ENCODE measurements around the gene ENTPD6.

Gene ENTPD6

GRCh38 chr20:25217161-25218108, 21.9 kb downstream of the ENTPD6 start:
- Histone ChIP-seq H4K20me1 (peaks cover 0 to 44% (median 13%) of the 10 kb centered on the region in 11 experiments; a peak in 11 of 22 replicates), H3K4me3 (no peak overlapping the region), H3K4me2 (no peak overlapping the region), H3K9me3 (replicated peaks in 1 of 11) (no peaks in the 10 kb centered on the region), H3K27ac (no peak overlapping the region), H3K36me3 (peaks cover 58 to 89% (median 66%) of the 10 kb centered on the region in 11 experiments), H3K27me3 (no peaks in the 10 kb centered on the region), H3K9ac (no peak overlapping the region), H3K4me1 (peaks cover 27 to 43% (median 39%) of the 10 kb centered on the region in 10 experiments)
- no peak for TF ChIP-seq Cebpa-rat (IDR thresholded peaks at IDR 0.05)

GRCh38 chr20:25218109-25218486, 22.6 kb downstream of the ENTPD6 start:
- no peaks in the 10 kb centered on the region for H3K27me3 ChIP-seq
- H3K4me3 ChIP-seq = no peak overlapping the region
- peaks cover 0 to 49% (median 13%) of the 10 kb centered on the region in 11 experiments; a peak in 11 of 22 replicates for H4K20me1 ChIP-seq
- no peak overlapping the region for H3K9ac ChIP-seq
- peaks cover 33 to 49% (median 45%) of the 10 kb centered on the region in 10 experiments for H3K4me1 ChIP-seq
- H3K27ac ChIP-seq = no peak overlapping the region
- H3K9me3 ChIP-seq (replicated peaks in 1 of 11) = no peaks in the 10 kb centered on the region
- H3K4me2 ChIP-seq = no peak overlapping the region; a peak in 1 of 22 replicates
- peaks cover 52 to 82% (median 61%) of the 10 kb centered on the region in 11 experiments for H3K36me3 ChIP-seq
- no peak for TF ChIP-seq Cebpa-rat (IDR thresholded peaks at IDR 0.05)

- Histone ChIP-seq H3K9ac (no peak overlapping the region), H3K9me3 (replicated peaks in 1 of 11) (no peaks in the 10 kb centered on the region), H3K4me1 (peaks cover 37 to 53% (median 49%) of the 10 kb centered on the region in 10 experiments), H3K36me3 (peaks cover 48 to 78% (median 57%) of the 10 kb centered on the region in 11 experiments), H4K20me1 (peaks cover 0 to 50% (median 13%) of the 10 kb centered on the region in 11 experiments; a peak in 11 of 22 replicates), H3K4me3 (no peak overlapping the region), H3K27me3 (no peaks in the 10 kb centered on the region), H3K27ac (no peak overlapping the region), H3K4me2 (peak overlapping the region in 6 of 11 experiments; percentile 68 to 87 (median 79); a peak in 8 of 22 replicates)
- TF ChIP-seq Cebpa-rat (IDR thresholded peaks at IDR 0.05) = no peak
These were observed 23.0 kb downstream of the ENTPD6 start for GRCh38 chr20:25218492-25218891.

GRCh38 chr20:25219365-25219764, 23.9 kb downstream of the ENTPD6 start:
- no peaks in the 10 kb centered on the region for H3K9me3 ChIP-seq (replicated peaks in 1 of 11)
- H3K4me1 ChIP-seq = peaks cover 43 to 62% (median 58%) of the 10 kb centered on the region in 10 experiments
- no peaks in the 10 kb centered on the region for H3K27me3 ChIP-seq
- peak overlapping the region in 3 of 11 experiments; percentile 39 to 56 (median 53); a peak in 4 of 22 replicates for H3K27ac ChIP-seq
- H3K36me3 ChIP-seq = peaks cover 39 to 76% (median 49%) of the 10 kb centered on the region in 11 experiments
- peaks cover 0 to 42% (median 13%) of the 10 kb centered on the region in 11 experiments; a peak in 10 of 22 replicates for H4K20me1 ChIP-seq
- peak overlapping the region in 3 of 11 experiments; percentile 13 to 35 (median 16); a peak in 3 of 22 replicates for H3K9ac ChIP-seq
- no peak overlapping the region for H3K4me3 ChIP-seq
- peak overlapping the region in 9 of 11 experiments; percentile 66 to 87 (median 76); a peak in 17 of 22 replicates for H3K4me2 ChIP-seq
- TF ChIP-seq Cebpa-rat (IDR thresholded peaks at IDR 0.05) = no peak

GRCh38 chr20:25220021-25220730, 24.7 kb downstream of the ENTPD6 start:
- H3K36me3 ChIP-seq = peaks cover 31 to 70% (median 42%) of the 10 kb centered on the region in 11 experiments
- H3K4me3 ChIP-seq = no peak overlapping the region; a peak in 1 of 20 replicates
- H3K9ac ChIP-seq = peak overlapping the region in 3 of 11 experiments; percentile 13 to 35 (median 16); a peak in 1 of 22 replicates

GRCh38 chr20:25220810-25221591, 25.5 kb downstream of the ENTPD6 start:
- Histone ChIP-seq H3K27me3 (no peaks in the 10 kb centered on the region), H3K36me3 (peaks cover 23 to 69% (median 34%) of the 10 kb centered on the region in 11 experiments), H3K4me2 (peak overlapping the region; percentile 17 to 87 (median 75); a peak in 20 of 22 replicates), H3K27ac (peak overlapping the region in 4 of 11 experiments; percentile 31 to 56 (median 46); a peak in 6 of 22 replicates), H4K20me1 (peaks cover 0 to 42% (median 13%) of the 10 kb centered on the region in 11 experiments; a peak in 10 of 22 replicates), H3K9ac (peak overlapping the region in 2 of 11 experiments; percentile 14 to 20; a peak in 2 of 22 replicates), H3K4me3 (no peak overlapping the region), H3K9me3 (replicated peaks in 1 of 11) (no peaks in the 10 kb centered on the region), H3K4me1 (peaks cover 47 to 78% (median 71%) of the 10 kb centered on the region in 10 experiments)
- no peak for TF ChIP-seq Cebpa-rat (IDR thresholded peaks at IDR 0.05)

More at GRCh38 chr20:25220021-25220730, 24.7 kb downstream of the ENTPD6 start:
- no peaks in the 10 kb centered on the region for H3K27me3 ChIP-seq
- H4K20me1 ChIP-seq = peaks cover 0 to 42% (median 13%) of the 10 kb centered on the region in 11 experiments; a peak in 10 of 22 replicates
- H3K4me1 ChIP-seq = peaks cover 43 to 70% (median 64%) of the 10 kb centered on the region in 10 experiments
- peak overlapping the region in 4 of 11 experiments; percentile 38 to 56 (median 46); a peak in 7 of 22 replicates for H3K27ac ChIP-seq
- H3K4me2 ChIP-seq = peak overlapping the region; percentile 17 to 87 (median 75); a peak in 20 of 22 replicates
- TF ChIP-seq Cebpa-rat (IDR thresholded peaks at IDR 0.05) = peak; percentile 22 to 96 (median 71); a peak in 18 of 22 replicates
- H3K9me3 ChIP-seq (replicated peaks in 1 of 11) = no peaks in the 10 kb centered on the region

- Histone ChIP-seq H3K9ac (peak overlapping the region in 5 of 11 experiments; percentile 7 to 37 (median 31); a peak in 8 of 22 replicates), H3K27me3 (no peaks in the 10 kb centered on the region), H3K4me1 (peaks cover 56 to 87% (median 79%) of the 10 kb centered on the region in 10 experiments), H3K4me2 (peak overlapping the region; percentile 62 to 87 (median 75)), H3K4me3 (no peak overlapping the region), H3K9me3 (replicated peaks in 1 of 11) (no peaks in the 10 kb centered on the region), H3K27ac (peak overlapping the region in 7 of 11 experiments; percentile 31 to 56 (median 42); a peak in 9 of 22 replicates), H4K20me1 (peaks cover 0 to 42% (median 13%) of the 10 kb centered on the region in 11 experiments; a peak in 10 of 22 replicates), H3K36me3 (peaks cover 16 to 62% (median 28%) of the 10 kb centered on the region in 11 experiments)
- TF ChIP-seq Cebpa-rat (IDR thresholded peaks at IDR 0.05) = no peak
These were observed 26.3 kb downstream of the ENTPD6 start for GRCh38 chr20:25221592-25222460.

Measured in BLaER1 treated with 17β-estradiol and CSF1 and Interleukin-3, amounts not matched to agents 10 nM and 100 nM (cell line).